Mesodermal cell (in vitro differentiated cells): Measurements from ENCODE around the gene TSTD2.
"Not testable (repeated sequence)": the region's sequence is repeated elsewhere in the genome, so short reads cannot be mapped to it uniquely, and the experiment has no call there.

Experiments used
- H3K27ac ChIP-seq: 2 replicates; pipeline ENCODE4 v1.7.0; 2013; ENCODE audit warnings: mild to moderate bottlenecking, low read depth, low read length, moderate library complexity; ENCODE audit not compliant: severe bottlenecking
- H3K36me3 ChIP-seq: 2 replicates; pipeline ENCODE4 v1.7.1; 2013; ENCODE audit warnings: mild to moderate bottlenecking, low read length, moderate library complexity; ENCODE audit not compliant: control insufficient read depth, insufficient read depth
- H3K4me1 ChIP-seq: one replicate; pipeline ENCODE4 v1.7.1; 2013; ENCODE audit warnings: mild to moderate bottlenecking, low read length; ENCODE audit not compliant: insufficient read depth, control insufficient read depth, poor library complexity, severe bottlenecking
- H3K4me3 ChIP-seq: 2 replicates; pipeline ENCODE4 v1.7.0; 2013; ENCODE audit warnings: low read length, control low read depth, mild to moderate bottlenecking; ENCODE audit not compliant: insufficient read depth, poor library complexity, severe bottlenecking; ENCODE audit errors: extremely low read depth
- H3K9me3 ChIP-seq: 2 replicates; pipeline ENCODE4 v1.7.1; 2013; ENCODE audit warnings: mild to moderate bottlenecking, low read length, moderate library complexity; ENCODE audit not compliant: control insufficient read depth
- WGBS, 2 experiments: methylation state at CpG; one replicate each; pipeline ENCODE4 v1.1.5; 2013; ENCODE audit warnings: missing lambda C conversion rate in 2 of 2; ENCODE audit not compliant: insufficient coverage in 2 of 2; 5-methylcytosine and 5-hydroxymethylcytosine counted together

Gene TSTD2

DNA sequence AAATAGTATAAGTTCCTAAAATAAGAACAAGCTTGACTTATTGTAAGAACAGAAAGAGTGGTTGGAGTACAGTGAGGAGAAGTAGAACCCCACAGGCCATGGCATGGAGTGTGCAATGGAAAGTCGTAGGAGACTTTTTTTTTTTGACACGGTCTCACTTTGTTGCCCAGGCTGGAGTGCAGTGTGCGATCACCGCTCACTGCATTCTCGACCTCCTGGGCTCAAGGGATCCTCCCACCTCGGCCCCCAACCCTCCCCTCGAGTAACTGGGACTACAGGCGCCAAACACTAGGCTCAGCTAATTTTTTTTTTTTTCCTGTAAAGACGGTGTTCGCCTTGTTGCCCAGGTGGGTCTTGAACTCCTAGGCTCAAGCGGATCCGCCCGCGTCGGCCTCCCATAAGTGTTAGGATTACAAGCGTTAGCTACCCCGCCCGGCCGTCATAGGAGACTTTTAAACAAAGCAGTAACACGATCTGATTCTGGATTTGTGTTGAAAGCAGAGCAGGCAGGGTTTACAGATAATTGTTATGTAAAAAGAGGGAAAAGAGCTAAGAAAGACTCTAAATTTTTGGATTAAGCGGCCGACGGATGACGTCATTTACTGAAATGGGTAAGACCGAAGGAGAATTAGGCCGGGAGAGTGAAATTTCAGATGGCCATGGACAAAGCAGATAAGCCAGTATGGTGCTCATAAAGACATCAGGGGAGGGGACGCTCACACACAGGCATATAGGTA lies 752 bp downstream of the TSTD2 start:
- no peaks in the 10 kb centered on the region for H3K4me1 ChIP-seq
- H3K9me3 ChIP-seq: no peaks in the 10 kb centered on the region
- H3K27ac ChIP-seq: peak overlapping the region; percentile 100
- H3K36me3 ChIP-seq: peaks cover 7% of the 10 kb centered on the region
- WGBS, 2 experiments: 0% methylated on average over 14 to 24 of the region's 27 CpGs
- H3K4me3 ChIP-seq: peak overlapping the region; percentile 71

DNA sequence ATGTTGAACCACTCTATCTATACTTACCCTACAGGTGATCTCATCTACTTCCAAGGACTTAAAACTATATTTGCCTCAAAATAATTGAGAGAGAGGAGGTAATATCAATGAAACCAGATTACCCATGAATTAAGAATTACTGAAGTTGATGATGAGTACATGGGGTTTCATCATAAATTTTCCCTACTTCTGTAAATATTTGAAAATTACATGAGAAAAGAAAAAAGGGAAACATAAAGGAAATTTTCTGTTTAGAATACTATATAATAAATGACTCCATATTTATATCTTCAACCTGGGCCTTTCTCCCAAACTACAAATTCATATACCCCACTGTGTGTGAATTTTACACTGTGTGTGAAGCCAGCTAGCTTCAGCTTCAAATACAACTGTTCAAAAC lies 2.6 kb downstream of the TSTD2 start:
- peaks cover 13% of the 10 kb centered on the region for H3K36me3 ChIP-seq
- no peak overlapping the region for H3K27ac ChIP-seq
- no peaks in the 10 kb centered on the region for H3K4me1 ChIP-seq
- H3K4me3 ChIP-seq: no peak overlapping the region
- H3K9me3 ChIP-seq: no peaks in the 10 kb centered on the region

DNA sequence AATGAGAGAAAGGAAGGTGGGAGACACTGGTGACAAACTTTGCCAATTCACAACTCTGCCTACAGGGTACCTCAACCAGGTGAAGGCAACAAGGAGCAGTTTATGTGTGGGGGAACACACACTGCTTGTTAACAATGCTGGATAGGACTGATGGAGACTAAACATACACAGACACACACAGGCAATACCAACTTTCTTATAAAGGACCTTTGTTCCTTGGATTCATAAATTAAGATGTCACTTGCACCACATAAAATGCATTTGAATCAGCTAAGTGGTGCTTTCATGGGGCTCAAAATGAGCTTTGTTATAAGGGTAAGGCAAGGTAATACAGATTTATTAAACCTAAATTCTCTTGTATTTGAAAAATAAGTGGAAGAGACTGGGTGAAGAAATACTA lies 4.0 kb downstream of the TSTD2 start:
- Histone ChIP-seq H3K4me3 (no peak overlapping the region), H3K9me3 (no peaks in the 10 kb centered on the region), H3K4me1 (no peaks in the 10 kb centered on the region), H3K36me3 (peaks cover 27% of the 10 kb centered on the region), H3K27ac (no peak overlapping the region)

DNA sequence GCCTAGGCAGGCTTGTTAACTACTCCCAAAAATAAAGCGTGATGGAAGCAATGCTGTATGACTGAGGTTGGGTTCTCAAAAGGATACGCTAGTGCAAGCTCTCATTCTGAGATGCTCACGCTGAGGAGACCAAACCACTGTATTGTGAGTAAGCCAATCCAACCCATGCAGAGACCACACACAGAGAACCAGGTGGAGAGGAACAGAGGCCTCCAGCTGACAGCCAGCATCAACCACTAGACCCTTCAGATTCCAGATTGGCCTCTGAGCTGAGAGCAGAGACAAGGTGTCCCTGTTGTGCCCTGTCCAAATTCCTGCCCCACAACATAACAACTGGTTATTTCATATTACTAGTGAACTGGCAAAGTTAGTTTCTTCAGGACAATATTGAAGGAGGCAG lies 4.5 kb downstream of the TSTD2 start:
- H3K4me1 ChIP-seq: no peaks in the 10 kb centered on the region

DNA sequence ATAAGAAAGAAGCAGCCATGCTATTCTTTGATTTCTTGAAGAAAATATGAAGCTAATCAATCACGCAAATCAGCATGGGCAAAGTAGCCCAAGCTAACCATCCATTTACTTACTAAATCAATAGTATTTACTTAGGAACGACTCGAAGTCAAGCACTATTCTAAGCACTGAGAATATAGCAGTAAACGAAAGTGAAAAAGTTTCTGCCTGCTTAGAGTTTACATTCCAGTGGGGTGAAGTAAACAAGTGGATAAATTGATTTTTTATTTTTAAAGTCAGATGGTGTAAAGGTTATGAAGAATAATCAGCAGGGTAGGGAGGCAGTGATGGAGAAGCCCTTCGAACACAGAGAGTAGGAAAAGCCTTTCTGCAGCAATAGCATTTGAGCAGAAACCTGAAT lies 5.5 kb downstream of the TSTD2 start:
- no peak overlapping the region for H3K4me3 ChIP-seq

More for the DNA sequence above, 4.5 kb downstream of the TSTD2 start:
- Histone ChIP-seq H3K27ac (no peak overlapping the region), H3K36me3 (peaks cover 32% of the 10 kb centered on the region), H3K9me3 (no peaks in the 10 kb centered on the region), H3K4me3 (no peak overlapping the region)
- WGBS, 2 experiments: 95 to 100% methylated on average over 3 of the region's 3 CpGs

DNA sequence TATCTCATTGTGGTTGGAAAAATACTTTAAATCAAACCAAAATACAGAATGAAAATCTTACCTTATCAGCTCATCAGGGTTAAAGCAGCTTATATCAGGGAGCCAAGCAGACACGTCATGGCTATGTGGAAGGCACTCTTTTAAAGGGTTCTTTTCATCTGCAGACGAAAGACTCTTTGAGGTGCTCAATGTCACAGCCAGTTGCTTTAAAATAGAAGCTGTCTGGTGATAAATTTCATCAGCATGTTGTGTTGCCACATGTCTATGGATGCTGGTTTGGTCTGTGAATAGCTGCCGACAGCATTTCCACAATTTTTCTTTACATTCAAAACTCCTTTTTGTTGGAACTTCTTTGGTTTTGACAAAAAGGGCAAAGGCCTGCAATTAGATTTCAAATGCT lies 7.5 kb downstream of the TSTD2 start:
- WGBS, 2 experiments: 96 to 100% methylated on average over 2 of the region's 3 CpGs
- Histone ChIP-seq H3K36me3 (peaks cover 62% of the 10 kb centered on the region), H3K4me3 (no peak overlapping the region)

More for the DNA sequence above, 5.5 kb downstream of the TSTD2 start:
- Histone ChIP-seq H3K27ac (no peak overlapping the region), H3K36me3 (peaks cover 42% of the 10 kb centered on the region), H3K9me3 (no peaks in the 10 kb centered on the region), H3K4me1 (no peaks in the 10 kb centered on the region)
- 96 to 100% methylated on average over 3 to 4 of the region's 5 CpGs for WGBS, 2 experiments

DNA sequence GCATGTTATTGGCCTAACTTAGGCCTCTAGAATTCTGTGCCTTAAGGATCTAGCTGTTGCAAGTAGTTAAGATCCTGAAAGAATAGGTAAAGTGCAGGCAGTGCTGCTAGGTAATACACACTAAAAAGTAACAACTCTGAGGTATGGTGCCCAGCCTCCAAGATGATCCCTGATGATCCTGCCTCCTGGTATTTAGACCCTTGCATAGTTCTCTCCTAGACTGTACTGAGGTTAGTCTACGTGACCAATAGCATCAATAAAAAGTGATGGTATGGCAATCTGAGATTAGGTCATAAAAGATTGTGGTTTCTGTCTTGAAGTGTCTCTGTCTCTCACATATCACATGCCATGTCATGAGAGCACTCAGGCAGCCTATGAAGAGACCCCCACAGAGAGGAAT lies 9.2 kb downstream of the TSTD2 start:
- peaks cover 76% of the 10 kb centered on the region for H3K36me3 ChIP-seq
- H3K4me3 ChIP-seq: no peak overlapping the region
- H3K4me1 ChIP-seq: no peaks in the 10 kb centered on the region
- no peak overlapping the region for H3K27ac ChIP-seq
- H3K9me3 ChIP-seq: no peaks in the 10 kb centered on the region
- no CpG with 5 or more reads among the region's 1 CpG for WGBS, 2 experiments

More for the DNA sequence above, 7.5 kb downstream of the TSTD2 start:
- H3K27ac ChIP-seq: no peak overlapping the region
- no peaks in the 10 kb centered on the region for H3K4me1 ChIP-seq
- H3K9me3 ChIP-seq: no peaks in the 10 kb centered on the region

DNA sequence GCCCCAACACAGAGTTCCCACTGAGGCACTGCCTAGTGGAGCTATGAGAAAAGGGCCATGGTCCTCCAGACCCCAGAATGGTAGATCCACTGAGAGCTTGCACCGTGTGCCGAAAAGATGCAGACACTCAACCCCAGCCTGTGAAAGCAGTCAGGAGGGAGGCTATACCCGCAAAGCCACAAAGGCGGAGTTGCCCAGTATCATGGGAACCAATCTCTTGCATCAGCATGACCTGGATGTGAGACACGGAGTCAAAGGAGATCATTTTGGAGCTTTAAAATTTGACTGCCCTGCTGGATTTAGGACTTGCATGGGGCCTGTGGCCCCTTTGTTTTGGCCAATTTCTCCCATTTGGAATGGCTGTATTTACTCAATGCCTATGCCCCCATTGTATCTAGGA lies 10.7 kb downstream of the TSTD2 start:
- H3K36me3 ChIP-seq: peaks cover 80% of the 10 kb centered on the region
- not testable (repeated sequence) for H3K27ac ChIP-seq, H3K9me3 ChIP-seq, H3K4me1 ChIP-seq, H3K4me3 ChIP-seq
- WGBS, 2 experiments: 91 to 95% methylated on average over 5 of the region's 5 CpGs

DNA sequence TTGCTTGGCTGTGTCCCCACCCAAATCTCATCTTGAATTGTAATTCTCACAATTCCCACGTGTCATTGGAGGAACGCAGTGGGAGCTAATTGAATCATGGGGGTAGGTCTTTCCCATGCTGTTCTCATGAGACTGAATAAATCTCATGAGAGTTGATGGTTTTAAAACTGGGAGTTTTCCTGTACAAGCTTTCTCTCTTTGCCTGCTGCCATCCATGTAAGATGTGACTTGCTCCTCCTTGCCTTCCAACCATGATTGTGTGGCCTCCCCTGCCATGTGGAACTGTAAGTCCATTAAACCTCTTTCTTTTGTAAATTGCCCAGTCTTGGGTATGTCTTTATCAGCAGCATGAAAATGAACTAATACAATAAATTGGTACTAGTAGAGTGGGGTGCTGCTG lies 13.1 kb downstream of the TSTD2 start:
- peaks cover 73% of the 10 kb centered on the region for H3K36me3 ChIP-seq
- not testable (repeated sequence) for H3K4me1 ChIP-seq, H3K9me3 ChIP-seq, H3K4me3 ChIP-seq, H3K27ac ChIP-seq
- 80% methylated on average over 1 of the region's 2 CpGs; no CpG with 5 or more reads in 1 of the 2 experiments for WGBS, 2 experiments

DNA sequence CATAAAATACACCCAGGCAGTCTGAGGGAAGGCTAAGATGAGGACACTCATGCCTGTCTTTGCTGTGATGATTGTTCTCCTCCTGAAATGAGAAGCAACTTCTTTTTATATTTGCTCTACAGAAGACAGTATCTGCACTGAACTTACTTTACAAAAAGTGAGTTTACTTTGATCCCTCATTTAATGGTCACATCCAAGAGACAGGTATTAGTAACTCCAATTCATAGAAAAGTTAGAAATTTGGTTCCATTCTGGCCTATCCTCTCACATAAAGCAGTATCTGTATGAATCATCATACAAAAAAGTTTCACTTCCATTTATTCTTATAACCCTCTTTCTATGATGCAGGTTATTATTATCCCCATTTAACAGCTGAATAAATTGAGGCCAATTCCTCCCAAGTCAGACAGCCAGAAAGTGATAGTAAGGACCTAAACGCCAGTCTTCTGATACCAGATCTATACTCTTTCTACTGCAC lies 15.2 kb downstream of the TSTD2 start:
- Histone ChIP-seq H3K27ac (no peak overlapping the region), H3K4me3 (no peak overlapping the region), H3K36me3 (peaks cover 73% of the 10 kb centered on the region), H3K4me1 (no peaks in the 10 kb centered on the region), H3K9me3 (no peaks in the 10 kb centered on the region)
- WGBS, 2 experiments: 75 to 100% methylated on average over 1 of the region's 1 CpG

DNA sequence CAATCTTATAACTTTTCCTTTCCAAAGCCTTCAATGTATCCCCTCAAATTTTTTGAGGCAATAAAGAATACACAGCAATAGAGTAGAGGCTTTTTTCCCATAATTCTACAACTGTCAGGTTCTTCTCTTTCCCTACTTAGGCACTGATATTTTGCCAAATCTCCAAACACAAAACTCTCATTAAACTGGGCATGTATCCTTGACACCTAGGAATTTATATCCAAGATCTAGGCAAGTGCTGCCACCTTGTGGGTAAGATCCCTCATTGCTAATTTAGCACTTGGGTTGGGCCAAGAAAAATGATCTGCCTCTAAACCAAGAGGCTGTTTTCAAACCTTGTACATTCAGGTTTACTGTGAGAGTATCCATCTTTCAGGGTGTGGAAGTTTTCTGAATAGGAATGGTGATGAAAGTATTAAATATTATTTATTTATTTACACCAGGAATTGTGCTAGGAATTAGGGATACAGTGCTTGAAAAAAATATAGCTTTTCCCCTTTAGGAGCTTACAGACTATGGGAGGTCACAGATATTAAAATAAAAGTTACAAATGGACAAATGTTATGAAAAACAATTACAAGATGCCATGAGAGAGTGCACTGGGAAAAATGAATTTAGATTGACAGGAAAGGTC lies 17.6 kb downstream of the TSTD2 start:
- Histone ChIP-seq H3K4me3 (no peak overlapping the region), H3K27ac (no peak overlapping the region), H3K4me1 (no peaks in the 10 kb centered on the region), H3K9me3 (no peaks in the 10 kb centered on the region), H3K36me3 (peaks cover 72% of the 10 kb centered on the region)
